Colonic mucosa (tissue), 4 donors: ENCODE data around the gene MYH11. TPM values are rescaled to one million over a fixed set of nuclear protein-coding genes. Genes with fewer than 3 reads are reported as not detected.

ENCODE experiments used
- DNase-seq: peaks from one replicate; pipeline ENCODE4 v3.0.0-alpha.2; 2020
- H3K27ac ChIP-seq: fragments of 200-600 bp; one replicate; pipeline ENCODE4 v1.8.0; 2021
- H3K27me3 ChIP-seq: fragments of 200-600 bp; one replicate; pipeline ENCODE4 v1.8.0; 2021
- H3K36me3 ChIP-seq: fragments of 200-600 bp; one replicate; pipeline ENCODE4 v1.8.0; 2021
- H3K4me1 ChIP-seq: fragments of 200-600 bp; one replicate; pipeline ENCODE4 v1.8.0; 2021; ENCODE audit warnings: mild to moderate bottlenecking
- H3K4me3 ChIP-seq: fragments of 200-600 bp; one replicate; pipeline ENCODE4 v1.8.0; 2021
- H3K9ac ChIP-seq, 2 donors: one replicate each; pipeline ENCODE4 v1.7.0; 2013; ENCODE audit warnings: control low read depth in 2 of 2, low read depth in 2 of 2, low read length in 2 of 2
- H3K9me3 ChIP-seq: fragments of 200-600 bp; one replicate; pipeline ENCODE4 v1.8.0; 2021
- intact Hi-C: fragments of 100-400 bp; cut with DNase I; formaldehyde crosslinking; loops from one replicate; pipeline ENCODE4 v1.14.1; 2022
- total RNA-seq, 2 donors: library from RNA; stranded (reverse); fragmentation: NEBNext Ultra II Directional in 1 of 2; extraction: Animal tissue kit (Norgen Biotek cat#: 25700) in 1 of 2; gene quantifications; one replicate each; pipeline ENCODE4 v1.2.1, GENCODE V29; 2021
- TF ChIP-seq, protein P1 (sequence below): fragments of 200-600 bp; IDR thresholded peaks from one replicate; pipeline ENCODE4 v1.8.0; 2022; ENCODE audit warnings: antibody characterized with exemption, mild to moderate bottlenecking
- donor health status: healthy.
- donor health status: DM: no; HTN: no; CAD: no.
- donor health status: DM: no; HTN: no; CAD: no.

Gene MYH11
- total RNA-seq, 2 donors from 2014 or later = 30.0 to 770 TPM

DNA sequence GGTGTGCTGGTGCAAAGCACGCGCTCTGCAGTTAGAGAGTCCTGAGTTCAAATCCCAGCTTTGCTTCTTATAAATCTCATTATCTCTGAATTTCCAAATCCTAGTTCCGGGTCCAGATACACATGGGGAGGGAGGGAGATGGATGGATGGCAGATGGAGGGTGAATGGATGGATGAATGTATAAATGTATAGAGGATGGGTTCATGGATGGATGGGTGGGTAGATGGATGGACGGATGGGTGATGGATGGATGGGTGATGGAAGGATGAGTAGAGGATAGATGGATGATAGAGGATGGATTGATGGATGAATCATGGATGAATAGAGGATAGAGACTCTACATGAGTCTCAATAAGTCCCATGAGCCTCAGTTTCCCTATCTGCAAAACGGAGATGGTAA lies 89.9 kb downstream of the MYH11 start:
- Histone ChIP-seq H3K27me3 (no peaks in the 10 kb centered on the region), H3K9ac (no peak overlapping the region), H3K27ac (no peak overlapping the region), H3K4me3 (no peak overlapping the region), H3K36me3 (no peaks in the 10 kb centered on the region), H3K4me1 (no peaks in the 10 kb centered on the region), H3K9me3 (no peaks in the 10 kb centered on the region)
- intact Hi-C loops = loop anchor here (5.0 to 10.0 kb wide), 2 partner anchors 55 to 358 kb away; no protein-coding TSS in a partner anchor
- TF ChIP-seq, protein P1, sequence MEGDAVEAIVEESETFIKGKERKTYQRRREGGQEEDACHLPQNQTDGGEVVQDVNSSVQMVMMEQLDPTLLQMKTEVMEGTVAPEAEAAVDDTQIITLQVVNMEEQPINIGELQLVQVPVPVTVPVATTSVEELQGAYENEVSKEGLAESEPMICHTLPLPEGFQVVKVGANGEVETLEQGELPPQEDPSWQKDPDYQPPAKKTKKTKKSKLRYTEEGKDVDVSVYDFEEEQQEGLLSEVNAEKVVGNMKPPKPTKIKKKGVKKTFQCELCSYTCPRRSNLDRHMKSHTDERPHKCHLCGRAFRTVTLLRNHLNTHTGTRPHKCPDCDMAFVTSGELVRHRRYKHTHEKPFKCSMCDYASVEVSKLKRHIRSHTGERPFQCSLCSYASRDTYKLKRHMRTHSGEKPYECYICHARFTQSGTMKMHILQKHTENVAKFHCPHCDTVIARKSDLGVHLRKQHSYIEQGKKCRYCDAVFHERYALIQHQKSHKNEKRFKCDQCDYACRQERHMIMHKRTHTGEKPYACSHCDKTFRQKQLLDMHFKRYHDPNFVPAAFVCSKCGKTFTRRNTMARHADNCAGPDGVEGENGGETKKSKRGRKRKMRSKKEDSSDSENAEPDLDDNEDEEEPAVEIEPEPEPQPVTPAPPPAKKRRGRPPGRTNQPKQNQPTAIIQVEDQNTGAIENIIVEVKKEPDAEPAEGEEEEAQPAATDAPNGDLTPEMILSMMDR = no peak
- no peak for DNase-seq

DNA sequence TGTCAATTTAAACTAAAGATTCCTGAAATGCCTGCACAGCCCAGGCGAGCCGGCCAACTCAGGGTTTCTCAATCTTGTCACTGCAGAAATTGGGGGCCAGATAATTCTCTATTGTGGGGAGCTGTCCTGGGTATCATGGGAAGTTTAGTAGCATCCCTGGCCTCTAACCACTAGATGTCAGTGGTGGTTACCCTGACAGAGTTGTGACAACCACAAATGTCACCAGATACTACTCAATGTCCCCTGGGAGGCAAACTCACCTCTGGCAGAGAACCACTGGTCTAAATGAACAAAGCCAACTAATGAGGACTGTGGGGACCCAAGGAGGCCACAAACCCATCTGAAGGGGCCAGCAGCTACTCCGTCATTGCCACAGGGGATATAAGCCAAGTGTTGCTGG lies 90.9 kb downstream of the MYH11 start:
- intact Hi-C loops = loop anchor here (5.0 to 10.0 kb wide), 2 partner anchors 56 to 359 kb away; no protein-coding TSS in a partner anchor

DNA sequence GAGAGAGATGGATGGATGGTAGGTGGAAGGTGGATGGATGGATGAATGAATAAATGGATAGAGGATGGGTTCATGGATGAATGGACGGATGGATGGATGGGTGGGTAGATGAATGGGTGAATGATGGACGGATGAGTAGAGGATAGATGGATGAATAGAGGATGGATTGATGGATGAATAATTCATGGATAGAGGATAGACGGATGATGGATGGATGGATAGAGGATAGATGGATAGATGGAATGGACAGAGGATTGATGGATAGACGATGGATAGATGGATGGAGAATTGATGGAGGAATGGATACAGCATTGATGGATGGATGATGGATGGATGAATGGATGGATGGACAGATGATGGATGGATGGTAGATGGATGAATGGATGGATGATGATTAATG lies 91.7 kb downstream of the MYH11 start:
- DNase-seq = no peak
- H3K27ac ChIP-seq = no peak overlapping the region
- no peaks in the 10 kb centered on the region for H3K4me1 ChIP-seq
- intact Hi-C loops = loop anchor here (5.0 to 10.0 kb wide), 2 partner anchors 57 to 360 kb away; no protein-coding TSS in a partner anchor
- TF ChIP-seq, protein P1 = no peak
- no peak overlapping the region for H3K9ac ChIP-seq
- H3K27me3 ChIP-seq = no peaks in the 10 kb centered on the region
- no peaks in the 10 kb centered on the region for H3K36me3 ChIP-seq
- H3K4me3 ChIP-seq = no peak overlapping the region
- no peaks in the 10 kb centered on the region for H3K9me3 ChIP-seq

More for the DNA sequence above, 90.9 kb downstream of the MYH11 start:
- no peaks in the 10 kb centered on the region for H3K36me3 ChIP-seq
- no peak overlapping the region for H3K4me3 ChIP-seq
- TF ChIP-seq, protein P1 = peak; percentile 58
- H3K4me1 ChIP-seq = no peaks in the 10 kb centered on the region
- peak; percentile 27 for DNase-seq
- H3K27ac ChIP-seq = no peak overlapping the region
- H3K9me3 ChIP-seq = no peaks in the 10 kb centered on the region
- no peak overlapping the region for H3K9ac ChIP-seq
- H3K27me3 ChIP-seq = no peaks in the 10 kb centered on the region

DNA sequence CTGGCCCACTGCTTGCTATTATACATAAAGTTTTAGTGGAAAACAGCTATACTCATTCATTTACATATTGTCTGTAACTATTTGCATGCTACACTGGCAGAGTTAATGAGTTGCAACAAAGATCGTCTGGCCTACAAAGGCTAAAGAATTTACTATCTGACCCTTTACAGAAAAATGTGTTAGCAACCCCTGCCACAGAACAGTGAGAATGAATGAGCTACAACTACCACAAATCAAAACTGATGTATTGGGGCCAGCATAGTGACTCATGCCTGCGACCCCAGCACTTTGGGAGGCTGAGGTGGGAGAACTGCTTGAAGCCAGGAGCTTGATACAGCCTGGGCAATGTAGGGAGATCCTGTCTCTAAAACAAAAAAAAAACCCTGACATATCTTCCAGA lies 92.7 kb downstream of the MYH11 start:
- Histone ChIP-seq H3K27me3 (no peaks in the 10 kb centered on the region), H3K27ac (no peak overlapping the region), H3K9ac (no peak overlapping the region), H3K9me3 (no peaks in the 10 kb centered on the region), H3K4me3 (no peak overlapping the region), H3K36me3 (no peaks in the 10 kb centered on the region), H3K4me1 (no peaks in the 10 kb centered on the region)
- intact Hi-C loops = loop anchor here (10.0 kb wide), 1 partner anchor 361 kb away; no protein-coding TSS in a partner anchor
- DNase-seq = no peak
- TF ChIP-seq, protein P1 = no peak

DNA sequence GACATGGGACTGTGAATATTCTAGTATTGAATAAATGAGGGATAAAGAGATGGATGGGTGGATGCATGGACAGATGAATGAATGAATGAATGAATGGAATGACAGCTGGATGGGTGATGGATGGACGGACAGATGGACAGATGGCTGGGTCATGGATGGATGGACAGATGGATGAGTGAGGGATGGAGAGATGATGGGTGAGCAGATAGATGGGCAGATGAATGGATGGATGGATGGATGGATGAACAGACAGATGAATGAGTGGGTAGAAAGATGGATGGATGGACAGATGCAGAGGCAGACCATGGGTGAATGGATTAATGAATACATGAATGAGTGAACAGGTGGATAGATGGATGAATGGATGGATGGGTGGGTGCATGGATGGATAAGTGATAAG lies 96.7 kb downstream of the MYH11 start:
- TF ChIP-seq, protein P1 = no peak
- intact Hi-C loops = loop anchor here (10.0 kb wide), 1 partner anchor 365 kb away; no protein-coding TSS in a partner anchor
- H3K4me3 ChIP-seq = no peak overlapping the region

More for the DNA sequence above, 96.7 kb downstream of the MYH11 start:
- DNase-seq = no peak
- H3K9me3 ChIP-seq = no peaks in the 10 kb centered on the region
- H3K27ac ChIP-seq = no peak overlapping the region
- H3K36me3 ChIP-seq = no peaks in the 10 kb centered on the region
- no peak overlapping the region for H3K9ac ChIP-seq
- no peaks in the 10 kb centered on the region for H3K4me1 ChIP-seq
- no peaks in the 10 kb centered on the region for H3K27me3 ChIP-seq
